Neural cell (in vitro differentiated cells): ENCODE data around the gene PVALEF. TPM values are rescaled to one million over a fixed set of nuclear protein-coding genes. Genes with fewer than 3 reads are reported as not detected.
"Not testable (repeated sequence)": the region's sequence is repeated elsewhere in the genome, so short reads cannot be mapped to it uniquely, and the experiment has no call there.

Source experiments
- H2AFZ ChIP-seq: fragments of 200-600, 300-800 bp; sonication (generic), shearing (Covaris generic); 2 replicates; pipeline ENCODE4 v1.6.0; 2014; ENCODE audit warnings: low read depth, mild to moderate bottlenecking, antibody characterized with exemption, low read length, moderate library complexity
- H3F3A ChIP-seq: fragments of 200-600 bp; shearing (Covaris generic); 2 replicates; pipeline ENCODE4 v1.6.1; 2016; ENCODE audit warnings: mild to moderate bottlenecking, moderate library complexity, mixed read lengths, antibody characterized with exemption, low read length; ENCODE audit not compliant: insufficient read depth, poor library complexity, severe bottlenecking
- H3K27ac ChIP-seq: fragments of 200-600, 300-800 bp; sonication (generic), shearing (Covaris generic); 2 replicates; pipeline ENCODE4 v1.5.1; 2014; ENCODE audit warnings: mild to moderate bottlenecking, low read length, moderate library complexity
- H3K27me3 ChIP-seq: fragments of 300-800, 200-600 bp; sonication (generic), shearing (Covaris generic); 2 replicates; pipeline ENCODE4 v1.6.0; 2014; ENCODE audit warnings: mild to moderate bottlenecking, low read depth, low read length, moderate library complexity; ENCODE audit not compliant: insufficient read depth
- H3K36me3 ChIP-seq: fragments of 300-800, 200-600 bp; sonication (generic), shearing (Covaris generic); 2 replicates; pipeline ENCODE4 v1.5.1; 2014; ENCODE audit warnings: mild to moderate bottlenecking, antibody characterized with exemption, low read length, moderate library complexity; ENCODE audit not compliant: insufficient read depth
- H3K4me2 ChIP-seq: fragments of 300-800, 200-600 bp; sonication (generic), shearing (Covaris generic); 2 replicates; pipeline ENCODE4 v1.6.0; 2014; ENCODE audit warnings: mild to moderate bottlenecking, low read length
- H3K4me3 ChIP-seq: fragments of 300-800, 200-600 bp; sonication (generic), shearing (Covaris generic); 2 replicates; pipeline ENCODE4 v1.5.1; 2014; ENCODE audit warnings: mild to moderate bottlenecking, low read length, moderate library complexity
- H3K79me2 ChIP-seq: fragments of 200-600 bp; shearing (Covaris generic); replicated peaks from 2 replicates; pipeline ENCODE4 v1.6.0; 2014; ENCODE audit warnings: mild to moderate bottlenecking, low read length, moderate library complexity; ENCODE audit not compliant: insufficient read depth
- H3K9ac ChIP-seq: fragments of 300-800, 200-600 bp; sonication (generic), shearing (Covaris generic); 2 replicates; pipeline ENCODE4 v1.6.1; 2016; ENCODE audit warnings: mild to moderate bottlenecking, low read length, mixed read lengths
- H3K9me2 ChIP-seq: fragments of 200-600 bp; shearing (Covaris generic); 2 replicates; pipeline ENCODE4 v1.6.1; 2016; ENCODE audit warnings: mild to moderate bottlenecking, low read length, mixed read lengths; ENCODE audit not compliant: insufficient read depth
- H3K9me3 ChIP-seq: fragments of 200-600, 300-800 bp; sonication (generic), shearing (Covaris generic); 2 replicates; pipeline ENCODE4 v1.6.1; 2016; ENCODE audit warnings: mild to moderate bottlenecking, mixed run types, low read length, moderate library complexity, mixed read lengths
- H4K20me1 ChIP-seq: fragments of 200-600 bp; shearing (Covaris generic); 2 replicates; pipeline ENCODE4 v1.6.1; 2016; ENCODE audit warnings: mild to moderate bottlenecking, mixed run types; ENCODE audit not compliant: insufficient read depth
- CTCF ChIP-seq: fragments of 450-650 bp; IDR thresholded peaks from 2 replicates; pipeline ENCODE4 v1.5.1; 2014; ENCODE audit warnings: antibody characterized with exemption, mild to moderate bottlenecking, moderate library complexity; ENCODE audit not compliant: poor library complexity, severe bottlenecking
- EP300 ChIP-seq: fragments of 450-650 bp; conservative IDR thresholded peaks from 2 replicates; pipeline ENCODE4 v1.6.1; 2014; ENCODE audit warnings: antibody characterized with exemption, mild to moderate bottlenecking, moderate library complexity; ENCODE audit not compliant: poor library complexity, severe bottlenecking
- EZH2 ChIP-seq: fragments of 200-600, 300-800 bp; shearing (Covaris generic), sonication (generic); IDR thresholded peaks from 2 replicates; pipeline ENCODE4 v1.6.1; 2014; ENCODE audit warnings: antibody characterized with exemption, low read length, borderline replicate concordance, mild to moderate bottlenecking; ENCODE audit not compliant: insufficient read depth, poor library complexity, severe bottlenecking
- MXI1 ChIP-seq: fragments of 450-650 bp; conservative IDR thresholded peaks from 2 replicates; pipeline ENCODE4 v1.6.1; 2014; ENCODE audit warnings: antibody characterized with exemption, mild to moderate bottlenecking; ENCODE audit not compliant: poor library complexity, severe bottlenecking
- POLR2AphosphoS5 ChIP-seq: IDR thresholded peaks from 2 replicates; pipeline ENCODE4 v1.6.1; 2012
- RAD21 ChIP-seq: fragments of 450-650 bp; conservative IDR thresholded peaks from 2 replicates; pipeline ENCODE4 v1.6.1; 2014; ENCODE audit warnings: antibody characterized with exemption, mild to moderate bottlenecking, moderate library complexity
- REST ChIP-seq: IDR thresholded peaks from 2 replicates; pipeline ENCODE4 v1.6.1; 2012; ENCODE audit warnings: borderline replicate concordance
- SMC3 ChIP-seq: fragments of 450-650 bp; conservative IDR thresholded peaks from 2 replicates; pipeline ENCODE4 v1.6.1; 2014; ENCODE audit warnings: antibody characterized with exemption, mild to moderate bottlenecking, moderate library complexity; ENCODE audit not compliant: poor library complexity
- TAF1 ChIP-seq: IDR thresholded peaks from 2 replicates; pipeline ENCODE4 v1.6.1; 2012; ENCODE audit warnings: low read depth
- polyA plus RNA-seq: library from polyadenylated mRNA; depleted of rRNA; stranded (reverse); fragments of >200 nt; gene quantifications from 2 replicates; pipeline ENCODE4 v1.2.3, GENCODE V29; 2014

Gene PVALEF
- polyA plus RNA-seq, 1 donor from 2014 or later = not detected

- no peaks in the 10 kb centered on the region for H3K9me3 ChIP-seq
- TF ChIP-seq POLR2AphosphoS5 = no peak
- no peak for TF ChIP-seq MXI1
- TF ChIP-seq CTCF = no peak
- no peak for TF ChIP-seq SMC3
- no peak for TF ChIP-seq RAD21
- TF ChIP-seq REST = no peak
- TF ChIP-seq EP300 = no peak
- H3K9ac ChIP-seq = no peak overlapping the region
- H3K27me3 ChIP-seq = no peaks in the 10 kb centered on the region
- no peaks in the 10 kb centered on the region for H4K20me1 ChIP-seq
- H3F3A ChIP-seq = no peaks in the 10 kb centered on the region
- no peak overlapping the region for H3K4me2 ChIP-seq
- H2AFZ ChIP-seq = no peak overlapping the region
- H3K9me2 ChIP-seq = no peaks in the 10 kb centered on the region
- no peaks in the 10 kb centered on the region for H3K36me3 ChIP-seq
- H3K4me3 ChIP-seq = no peak overlapping the region
- no peak overlapping the region for H3K27ac ChIP-seq
- no peaks in the 10 kb centered on the region for H3K79me2 ChIP-seq
Measured at GRCh38 chr17:81143717-81144422, 21.4 kb upstream of the PVALEF start.

DNA sequence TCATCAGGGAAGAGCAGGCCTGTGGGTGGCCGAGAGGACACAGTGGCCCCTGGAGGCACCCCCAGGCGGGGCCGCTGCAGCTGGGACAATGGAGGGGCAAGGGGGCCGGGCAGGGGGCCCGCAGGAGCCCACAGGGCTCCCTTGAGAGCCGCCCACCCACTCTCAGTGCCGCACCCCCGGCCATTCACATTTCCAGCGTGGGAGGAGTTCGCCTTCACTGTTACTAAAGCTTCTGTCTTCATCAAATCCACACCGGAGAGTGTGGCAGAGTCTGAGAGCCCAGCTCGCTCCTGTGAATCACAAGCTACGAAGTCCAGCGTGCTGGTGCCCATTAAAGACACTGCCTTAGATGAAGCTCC lies 20.9 kb upstream of the PVALEF start:
- Histone ChIP-seq H3K36me3 (no peaks in the 10 kb centered on the region), H3K9me2 (no peaks in the 10 kb centered on the region), H3K79me2 (no peaks in the 10 kb centered on the region), H3K9me3 (no peaks in the 10 kb centered on the region), H2AFZ (no peak overlapping the region), H3K9ac (no peak overlapping the region), H3F3A (no peaks in the 10 kb centered on the region), H3K4me2 (no peak overlapping the region), H3K4me3 (no peak overlapping the region), H3K27me3 (no peaks in the 10 kb centered on the region), H3K27ac (no peak overlapping the region), H4K20me1 (no peaks in the 10 kb centered on the region)
- TF ChIP-seq REST (no peak), EZH2 (no peak), EP300 (no peak), MXI1 (no peak), POLR2AphosphoS5 (no peak), SMC3 (no peak), RAD21 (no peak), CTCF (no peak), TAF1 (no peak)

GRCh38 chr17:81146208-81146607 lies 19.1 kb upstream of the PVALEF start:
- H4K20me1 ChIP-seq, H3K9me3 ChIP-seq, H3K4me2 ChIP-seq, H3K9me2 ChIP-seq, H3K36me3 ChIP-seq, H3K9ac ChIP-seq, H2AFZ ChIP-seq, H3F3A ChIP-seq, H3K79me2 ChIP-seq, H3K27ac ChIP-seq, H3K27me3 ChIP-seq, H3K4me3 ChIP-seq: not testable (repeated sequence)
